GM21737 (cell line): ENCODE measurements around the gene KEAP1.
A peak's percentile ranks its signal among the peaks of the same experiment; 100 is the strongest.

Source experiments
- ATAC-seq: cut with Tn5 transposase; IDR thresholded peaks from one replicate; pipeline ENCODE4 v1.9.1; 2021; ENCODE audit warnings: mild to moderate bottlenecking, moderate library complexity; ENCODE audit not compliant: unreplicated experiment

Gene KEAP1

DNA sequence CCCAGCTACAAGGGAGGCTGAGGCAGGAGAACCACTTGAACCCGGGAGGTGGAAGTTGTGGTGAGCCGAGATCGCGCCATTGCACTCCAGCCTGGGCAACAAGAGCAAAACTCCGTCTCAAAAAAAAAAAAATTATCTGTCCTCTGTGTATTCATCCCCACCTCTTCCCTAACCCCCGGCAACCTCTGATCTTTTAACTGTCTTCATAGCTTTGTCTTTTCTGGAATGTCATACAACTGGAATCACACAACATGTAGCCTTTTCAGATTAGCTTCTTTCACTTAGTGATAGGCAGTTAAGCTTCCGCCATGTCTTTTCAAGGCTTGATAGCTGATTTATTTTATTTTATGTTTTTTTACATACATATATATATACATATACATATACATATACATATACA, 22.5 kb upstream of the KEAP1 start:
- ATAC-seq = no peak

DNA sequence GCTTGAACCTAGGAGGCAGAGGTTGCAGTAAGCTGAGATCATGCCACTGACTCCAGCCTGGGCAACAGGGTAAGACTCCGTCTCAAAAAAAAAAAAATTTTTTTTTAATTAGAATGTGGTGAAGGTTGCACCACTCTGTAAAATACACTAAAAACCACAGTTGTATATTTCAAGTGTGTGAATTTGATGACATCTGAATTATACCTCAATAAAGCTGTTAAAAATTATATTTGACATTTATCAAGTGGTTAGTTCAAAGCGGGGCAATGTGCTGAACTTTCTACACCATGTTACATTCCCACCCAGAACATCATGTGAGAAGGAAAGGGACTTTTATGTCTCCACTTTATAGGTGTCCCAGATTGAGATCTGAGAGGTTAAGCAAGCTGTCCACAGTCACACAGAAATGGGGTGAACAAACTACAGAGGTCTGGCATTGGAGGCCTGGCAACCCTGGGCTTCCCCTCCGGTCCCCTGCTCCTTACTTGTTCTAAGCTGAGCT, 20.0 kb upstream of the KEAP1 start:
- ATAC-seq = no peak

DNA sequence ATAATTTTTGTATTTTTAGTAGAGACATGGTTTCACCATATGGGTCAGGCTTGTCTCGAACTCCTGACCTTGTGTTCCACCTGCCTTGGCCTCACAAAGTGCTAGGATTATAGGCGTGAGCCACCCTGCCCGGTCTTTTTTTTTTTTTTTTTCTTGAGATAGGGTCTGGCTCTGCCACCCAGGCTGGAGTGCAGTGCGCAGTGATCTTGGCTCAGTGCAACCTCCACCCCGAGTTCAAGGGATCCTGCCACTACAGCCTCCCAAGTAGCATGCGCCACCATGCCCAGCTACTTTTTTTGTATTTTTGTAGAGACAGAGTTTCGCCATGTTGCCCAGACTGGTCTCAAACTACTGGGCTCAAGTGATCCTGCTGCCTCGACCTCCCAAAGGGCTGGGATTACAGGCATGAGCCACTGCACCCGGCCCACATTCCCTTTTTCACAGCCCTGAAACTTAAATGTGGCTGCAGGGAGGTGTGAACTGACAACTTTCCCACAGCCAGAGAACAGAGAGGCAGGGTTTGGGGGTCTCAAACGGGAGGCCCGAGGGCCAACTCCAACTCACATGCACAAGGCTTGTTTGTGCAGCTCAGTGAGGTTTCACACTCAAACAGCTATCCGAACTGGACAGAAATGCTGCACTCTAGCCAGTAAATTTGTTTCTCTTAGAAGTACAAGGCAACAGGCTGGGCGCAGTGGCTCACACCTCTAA, 18.5 kb upstream of the KEAP1 start:
- no peak for ATAC-seq

DNA sequence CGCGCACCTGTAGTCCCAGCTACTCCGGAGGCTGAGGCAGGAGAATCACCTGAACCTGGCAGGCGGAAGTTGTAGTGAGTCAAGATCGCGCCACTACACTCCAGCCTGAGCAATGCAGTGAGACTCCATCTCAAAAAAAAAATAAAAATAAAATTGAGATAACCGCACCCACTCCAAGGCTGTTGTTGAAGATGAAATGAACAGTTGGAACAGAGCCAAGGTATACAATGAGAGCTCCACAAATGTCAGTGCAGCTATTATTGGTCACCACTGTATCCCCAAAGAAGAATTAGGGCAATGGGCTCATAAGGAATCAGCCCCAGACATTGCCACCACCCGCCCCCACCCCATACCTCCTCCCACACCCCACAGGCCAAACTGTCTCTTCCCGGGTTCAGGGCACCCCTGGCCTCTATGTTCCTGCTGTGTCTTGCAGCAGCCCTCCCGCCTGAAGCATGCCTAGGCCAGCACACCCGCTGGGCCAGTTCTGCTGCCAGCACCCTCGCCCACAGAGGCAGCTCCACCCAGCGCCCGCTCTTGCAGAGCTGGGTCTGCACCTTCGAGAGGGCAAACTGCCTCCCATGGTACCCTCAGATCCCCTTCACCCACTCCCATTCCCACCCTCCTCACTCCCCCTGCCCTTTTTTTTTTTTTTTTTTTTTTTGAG, 17.6 kb upstream of the KEAP1 start:
- no peak for ATAC-seq

GRCh38 chr19:10519421-10519820, 16.3 kb upstream of the KEAP1 start:
- ATAC-seq = no peak

GRCh38 chr19:10518444-10519361, 15.5 kb upstream of the KEAP1 start:
- ATAC-seq = no peak

DNA sequence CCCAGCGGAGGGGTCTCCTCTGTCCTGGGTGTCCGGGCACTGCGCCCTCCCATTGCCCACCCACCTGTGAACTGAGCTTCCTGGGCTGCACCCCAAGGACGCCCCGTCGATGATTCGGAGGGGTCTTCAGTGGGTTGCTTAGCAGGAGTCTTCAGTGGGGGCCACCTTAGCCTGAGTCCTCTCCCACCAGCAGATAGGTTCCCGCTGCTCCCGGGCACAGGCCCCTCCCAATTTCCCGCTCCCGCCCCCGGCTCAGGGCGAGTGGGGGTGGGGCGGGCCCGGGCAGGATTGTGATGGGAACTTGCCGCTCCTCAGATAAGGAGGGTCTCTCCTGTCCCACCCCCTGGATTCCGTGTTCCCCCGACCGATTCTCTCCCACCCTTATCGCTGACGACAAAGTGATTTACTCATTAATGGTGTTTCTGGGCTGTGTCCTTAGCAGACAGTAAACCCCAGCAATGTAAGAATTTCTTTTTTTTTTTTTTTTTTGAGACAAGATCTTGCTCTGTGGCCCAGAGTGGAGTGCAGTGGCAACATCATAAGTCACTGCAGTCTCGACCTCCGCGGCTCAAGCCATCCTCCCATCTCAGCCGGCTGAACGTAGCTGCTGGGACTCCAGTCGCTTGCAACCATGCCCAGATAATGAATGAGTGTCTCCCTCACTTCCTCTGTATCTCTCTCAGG, 14.7 kb upstream of the KEAP1 start:
- ATAC-seq = no peak

DNA sequence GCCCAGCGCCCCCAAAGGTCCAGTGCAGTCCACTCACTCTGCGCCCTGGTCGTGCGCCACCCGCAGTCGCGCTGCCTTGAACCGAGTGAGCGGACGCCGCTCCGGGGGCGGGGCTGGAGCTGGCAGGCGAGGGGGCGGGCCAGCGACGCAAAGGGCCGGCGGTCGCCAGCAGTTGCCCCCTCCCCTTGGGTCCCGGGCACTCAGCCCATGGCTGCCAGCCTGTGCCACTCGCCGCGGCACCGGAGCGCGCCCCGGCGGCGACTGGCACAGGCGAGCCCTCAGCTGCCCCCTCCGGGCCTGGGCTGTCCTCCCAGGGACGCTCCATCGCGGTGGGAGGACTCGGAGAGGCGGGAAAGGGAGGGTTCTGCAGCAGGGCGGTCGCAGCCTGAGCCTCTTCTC, 14.2 kb upstream of the KEAP1 start, which contains the start of gene S1PR5:
Gene S1PR5, minus strand, starts transcription at position 87 of the 399 bp plus-strand sequence. CDS start 2,436 bp downstream, outside the sequence.
- no peak for ATAC-seq

GRCh38 chr19:10516671-10517286, 13.6 kb upstream of the KEAP1 start:
- ATAC-seq = no peak

- no peak for ATAC-seq
Observed at GRCh38 chr19:10516064-10516385, 12.9 kb upstream of the KEAP1 start.

DNA sequence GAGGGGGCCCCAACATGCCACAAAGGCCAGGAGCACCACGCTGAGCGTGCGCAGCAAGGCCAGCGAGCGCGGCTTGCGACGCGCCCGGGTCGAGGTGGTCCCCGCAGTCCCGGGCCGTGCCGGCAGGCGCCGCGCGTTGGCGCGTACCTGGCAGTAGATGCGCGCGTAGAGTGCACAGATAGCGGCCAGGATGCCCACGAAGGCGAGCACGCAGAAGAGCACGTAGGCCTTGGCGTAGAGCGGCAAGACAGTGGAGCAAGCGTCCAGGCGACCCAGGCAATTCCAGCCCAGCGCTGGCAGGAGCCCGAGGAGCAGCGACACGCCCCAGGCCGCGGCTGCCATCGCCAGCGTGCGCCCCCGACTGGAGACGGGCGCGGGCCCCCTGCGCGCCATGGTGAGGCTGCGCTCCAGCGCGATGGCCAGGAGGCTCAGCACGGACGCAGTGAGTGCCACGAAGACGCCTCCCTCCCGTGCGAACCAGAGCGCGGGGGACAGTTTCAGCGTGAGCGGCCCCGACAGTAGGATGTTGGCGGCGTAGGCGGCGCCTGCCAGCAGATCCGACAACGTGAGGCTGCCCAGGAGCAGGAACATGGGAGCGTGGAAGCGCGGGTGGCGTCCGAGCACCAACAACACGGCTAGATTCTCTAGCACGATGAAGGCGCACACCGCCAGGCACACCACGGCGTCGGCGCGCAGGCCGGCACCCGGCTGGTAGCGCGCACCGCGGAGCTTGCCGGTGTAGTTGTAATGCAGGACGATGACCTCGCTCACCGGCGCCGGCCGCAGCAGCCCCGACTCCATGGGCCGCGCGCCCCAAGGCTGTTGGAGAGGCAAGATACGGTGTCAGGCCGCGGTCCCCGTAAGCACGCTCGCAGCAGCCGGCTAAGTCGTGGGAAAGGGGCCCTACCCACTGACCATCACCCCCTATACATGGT, 11.3 kb upstream of the KEAP1 start:
- no peak for ATAC-seq

GRCh38 chr19:10513223-10513622, 10.1 kb upstream of the KEAP1 start:
- ATAC-seq = no peak

DNA sequence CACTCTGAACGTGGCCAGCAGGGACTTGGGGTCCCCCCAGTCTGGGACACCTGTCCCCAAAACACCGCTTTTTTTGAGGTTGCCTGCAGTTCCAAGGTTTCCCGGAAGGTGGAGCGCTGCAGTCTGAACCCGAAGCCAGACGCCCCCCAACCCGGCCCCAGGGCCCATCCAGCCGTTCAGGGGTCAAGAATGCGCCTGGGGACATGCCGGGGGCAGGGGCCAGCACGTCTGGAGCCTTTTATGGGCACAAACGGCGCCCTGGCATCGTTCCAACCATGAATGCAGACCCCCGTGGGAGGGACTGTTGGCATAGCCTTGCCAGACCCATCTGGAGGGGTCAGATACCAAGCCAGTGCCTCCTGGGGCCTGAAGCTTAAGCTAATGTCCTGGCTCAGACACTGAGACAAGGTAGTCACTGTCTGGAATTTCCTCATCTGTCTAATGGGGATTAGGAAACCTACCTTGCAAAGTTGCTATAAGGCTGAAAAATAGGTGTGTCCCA, 7.2 kb upstream of the KEAP1 start:
- ATAC-seq = no peak

- no peak for ATAC-seq
Observed at GRCh38 chr19:10508707-10509106, 5.6 kb upstream of the KEAP1 start.

DNA sequence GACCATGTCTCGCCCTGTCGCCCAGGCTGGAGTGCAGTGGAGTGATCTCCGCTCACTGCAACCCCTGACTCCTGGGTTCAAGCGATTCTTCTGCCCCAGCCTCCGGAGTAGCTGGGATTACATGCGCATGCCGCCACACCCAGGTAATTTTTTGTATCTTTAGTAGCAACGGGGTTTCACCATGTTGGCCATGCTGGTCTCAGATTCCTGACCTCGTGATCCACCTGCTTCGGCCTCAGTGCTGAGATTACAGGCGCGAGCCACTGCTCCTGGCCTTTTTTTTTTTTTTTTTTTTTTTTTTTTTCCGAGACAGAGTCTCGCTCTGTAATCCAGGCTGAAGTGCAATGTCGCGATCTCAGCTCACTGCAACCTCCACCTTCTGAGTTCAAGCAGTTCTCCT, 4.9 kb upstream of the KEAP1 start:
- no peak for ATAC-seq

DNA sequence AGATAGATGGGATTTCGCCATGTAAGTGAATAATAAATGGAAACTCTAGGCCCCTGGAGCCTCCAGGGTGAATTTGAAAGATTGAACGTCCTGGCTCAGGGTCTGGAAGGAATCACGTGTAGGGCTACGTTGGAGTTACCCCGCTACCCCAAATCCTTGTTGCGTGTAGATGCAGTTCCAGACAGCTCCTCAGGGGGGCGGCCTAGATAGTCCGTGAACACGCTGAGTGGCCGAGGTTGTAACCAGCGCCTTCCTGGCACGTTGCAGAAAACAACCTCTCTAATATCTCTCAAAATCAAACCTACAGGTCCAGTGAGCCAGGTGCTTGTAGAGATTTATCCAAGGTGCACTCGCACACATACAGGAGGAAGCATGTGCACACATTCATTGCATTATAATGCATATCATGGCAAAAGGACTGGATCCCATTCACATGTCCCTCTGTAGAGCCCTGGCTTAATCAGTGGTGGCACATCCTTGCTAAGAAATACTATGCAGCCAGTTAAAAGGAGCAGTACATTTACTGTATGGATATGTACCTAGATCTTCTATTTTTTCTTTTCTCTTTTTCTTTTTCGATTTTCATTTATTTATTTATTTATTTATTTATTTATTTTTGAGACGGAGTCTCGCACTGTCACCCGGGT, 2.5 kb upstream of the KEAP1 start:
- no peak for ATAC-seq

GRCh38 chr19:10502524-10503001, 593 bp downstream of the KEAP1 start:
- ATAC-seq = peak; percentile 79

- ATAC-seq = peak; percentile 40
Observed at GRCh38 chr19:10501971-10502523, 1.1 kb downstream of the KEAP1 start.
